ENCODE results near the gene TAS2R31. TPM values are rescaled to one million over a fixed set of nuclear protein-coding genes. Genes with fewer than 3 reads are reported as not detected.

The TAS2R31 gene
- total and polyA plus RNA-seq, 9 donors: 0.53 to 5.5 (median 0.69) TPM

- Histone ChIP-seq H3K27ac (ENCODE audit: low read length) (no peak overlapping the region), H3K4me1 (ENCODE audit: control insufficient read depth, insufficient read depth, low read length) (no peaks in the 10 kb centered on the region), H3K27me3 (ENCODE audit: control insufficient read depth, insufficient read depth, low read length) (no peaks in the 10 kb centered on the region), H3K36me3 (ENCODE audit: control insufficient read depth, insufficient read depth, low read length) (peaks cover 8% of the 10 kb centered on the region), H3K4me3 (ENCODE audit: low read length) (no peak overlapping the region), H3K9me3 (replicated peaks; ENCODE audit: control insufficient read depth, low read depth, low read length) (no peaks in the 10 kb centered on the region)
- no peak for DNase-seq
- WGBS (ENCODE audit: insufficient coverage): 71% methylated on average over 1 of the region's 4 CpGs
These were observed 15.3 kb downstream of the TAS2R31 start for GRCh38 chr12:11015775-11016430.

DNA sequence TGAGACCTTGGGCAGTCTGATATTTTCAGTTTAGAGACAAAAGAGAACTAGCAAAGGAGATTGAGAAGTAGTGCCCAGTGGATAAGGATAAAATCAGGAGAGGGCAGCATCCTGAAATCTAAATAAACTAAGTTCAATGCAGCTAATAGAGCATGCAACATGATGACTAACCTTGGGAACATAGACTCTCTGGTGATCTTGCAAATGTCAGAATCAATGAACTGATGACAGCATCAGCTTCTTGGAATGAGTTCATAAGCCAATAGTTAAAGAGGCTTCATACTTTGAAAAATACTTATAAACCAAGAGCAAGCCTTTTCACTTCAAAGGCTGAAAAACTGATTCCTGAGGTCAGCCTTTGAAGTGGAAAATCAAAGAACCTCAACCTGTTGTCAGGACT, 17.0 kb downstream of the TAS2R31 start:
- peaks cover 8% of the 10 kb centered on the region for H3K36me3 ChIP-seq (ENCODE audit: control insufficient read depth, insufficient read depth, low read length)
- no peak for DNase-seq

GRCh38 chr12:11007608-11008007, 23.6 kb downstream of the TAS2R31 start:
- no peak for DNase-seq
- Histone ChIP-seq H3K4me3 (ENCODE audit: low read length) (no peak overlapping the region), H3K9me3 (replicated peaks; ENCODE audit: control insufficient read depth, low read depth, low read length) (no peaks in the 10 kb centered on the region), H3K36me3 (ENCODE audit: control insufficient read depth, insufficient read depth, low read length) (no peaks in the 10 kb centered on the region), H3K4me1 (ENCODE audit: control insufficient read depth, insufficient read depth, low read length) (no peaks in the 10 kb centered on the region), H3K27me3 (ENCODE audit: control insufficient read depth, insufficient read depth, low read length) (no peaks in the 10 kb centered on the region), H3K27ac (ENCODE audit: low read length) (no peak overlapping the region)
- WGBS (ENCODE audit: insufficient coverage): no CpG with 5 or more reads among the region's 1 CpG

More for the DNA sequence above, 17.0 kb downstream of the TAS2R31 start:
- Histone ChIP-seq H3K27ac (ENCODE audit: low read length) (no peak overlapping the region), H3K9me3 (replicated peaks; ENCODE audit: control insufficient read depth, low read depth, low read length) (no peaks in the 10 kb centered on the region), H3K27me3 (ENCODE audit: control insufficient read depth, insufficient read depth, low read length) (no peaks in the 10 kb centered on the region), H3K4me1 (ENCODE audit: control insufficient read depth, insufficient read depth, low read length) (no peaks in the 10 kb centered on the region), H3K4me3 (ENCODE audit: low read length) (no peak overlapping the region)

DNA sequence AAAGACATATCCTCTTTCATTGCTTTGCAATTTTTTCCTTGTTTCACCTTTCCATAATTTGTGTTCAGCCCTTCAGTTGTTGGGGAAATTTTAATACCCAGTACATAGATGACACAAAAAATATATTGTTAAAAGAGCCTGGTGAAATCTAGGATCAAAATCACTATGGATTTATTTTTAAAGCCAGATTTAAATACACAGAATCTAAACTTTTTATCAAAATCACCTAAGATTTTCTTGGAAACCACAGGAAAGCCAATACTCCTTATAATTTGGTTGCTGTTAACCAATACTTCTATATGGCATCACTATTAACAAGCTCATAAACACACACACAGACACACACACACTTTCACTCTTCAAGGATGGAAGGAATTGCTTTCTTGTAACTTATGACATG, 33.0 kb downstream of the TAS2R31 start, which contains the start of gene TAS2R20:
Gene TAS2R20 (minus strand): TSS at position 101 of the 400 bp plus-strand sequence. CDS start 429 bp downstream, outside the sequence.
- Histone ChIP-seq H3K27ac (ENCODE audit: low read length) (no peak within 1 kb of the TSS), H3K4me3 (ENCODE audit: low read length) (no peak within 1 kb of the TSS), H3K4me1 (ENCODE audit: control insufficient read depth, insufficient read depth, low read length) (no peaks in the 10 kb centered on the region), H3K27me3 (ENCODE audit: control insufficient read depth, insufficient read depth, low read length) (no peaks in the 10 kb centered on the region), H3K36me3 (ENCODE audit: control insufficient read depth, insufficient read depth, low read length) (peaks cover 8% of the 10 kb centered on the region), H3K9me3 (replicated peaks; ENCODE audit: control insufficient read depth, low read depth, low read length) (peaks cover 5% of the 10 kb centered on the region)
- DNase-seq: no peak

DNA sequence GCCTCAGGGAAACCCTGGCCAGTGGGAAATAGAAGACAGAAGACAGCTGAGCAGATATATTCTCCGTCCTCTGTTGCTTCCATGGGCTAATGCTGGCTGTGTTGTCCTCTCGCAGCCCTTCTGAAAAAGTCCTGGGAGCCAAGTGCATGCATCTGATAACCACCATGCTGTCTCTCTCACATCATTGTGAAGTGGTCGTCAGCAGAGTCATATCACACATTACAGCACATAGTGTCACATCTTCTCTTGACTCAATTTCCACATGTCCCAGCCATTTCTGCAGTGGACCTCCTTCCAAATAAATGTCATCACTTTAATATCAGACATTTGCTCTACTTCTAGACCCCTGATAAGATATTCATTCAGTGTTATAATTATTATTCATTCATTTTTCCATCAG, 36.9 kb downstream of the TAS2R31 start:
- Histone ChIP-seq H3K27me3 (ENCODE audit: control insufficient read depth, insufficient read depth, low read length) (no peaks in the 10 kb centered on the region), H3K36me3 (ENCODE audit: control insufficient read depth, insufficient read depth, low read length) (peaks cover 12% of the 10 kb centered on the region), H3K9me3 (replicated peaks; ENCODE audit: control insufficient read depth, low read depth, low read length) (peaks cover 11% of the 10 kb centered on the region), H3K4me3 (ENCODE audit: low read length) (no peak overlapping the region), H3K27ac (ENCODE audit: low read length) (no peak overlapping the region), H3K4me1 (ENCODE audit: control insufficient read depth, insufficient read depth, low read length) (no peaks in the 10 kb centered on the region)
- WGBS (ENCODE audit: insufficient coverage): 88% methylated on average over 3 of the region's 3 CpGs
- no peak for DNase-seq

GRCh38 chr12:10989107-10989506, 42.1 kb downstream of the TAS2R31 start:
- no peak for DNase-seq
- Histone ChIP-seq H3K4me3 (ENCODE audit: low read length) (no peak overlapping the region), H3K27me3 (ENCODE audit: control insufficient read depth, insufficient read depth, low read length) (no peaks in the 10 kb centered on the region), H3K27ac (ENCODE audit: low read length) (no peak overlapping the region), H3K4me1 (ENCODE audit: control insufficient read depth, insufficient read depth, low read length) (no peaks in the 10 kb centered on the region), H3K36me3 (ENCODE audit: control insufficient read depth, insufficient read depth, low read length) (peaks cover 7% of the 10 kb centered on the region), H3K9me3 (replicated peaks; ENCODE audit: control insufficient read depth, low read depth, low read length) (peaks cover 11% of the 10 kb centered on the region)
- WGBS (ENCODE audit: insufficient coverage): no CpG with 5 or more reads among the region's 2 CpGs

GRCh38 chr12:10986812-10987211, 44.4 kb downstream of the TAS2R31 start, which contains the start of gene TAS2R50:
TAS2R50 (minus strand) TSS chr12:10986912; CDS start chr12:10986860, 52 bp downstream.
- DNase-seq: no peak
- Histone ChIP-seq H3K4me1 (ENCODE audit: control insufficient read depth, insufficient read depth, low read length) (no peaks in the 10 kb centered on the region), H3K9me3 (replicated peaks; ENCODE audit: control insufficient read depth, low read depth, low read length) (peaks cover 11% of the 10 kb centered on the region), H3K27ac (ENCODE audit: low read length) (no peak within 1 kb of the TSS), H3K27me3 (ENCODE audit: control insufficient read depth, insufficient read depth, low read length) (no peaks in the 10 kb centered on the region), H3K36me3 (ENCODE audit: control insufficient read depth, insufficient read depth, low read length) (no peaks in the 10 kb centered on the region), H3K4me3 (ENCODE audit: low read length) (no peak within 1 kb of the TSS)
- WGBS (ENCODE audit: insufficient coverage): no CpG with 5 or more reads among the region's 2 CpGs

DNA sequence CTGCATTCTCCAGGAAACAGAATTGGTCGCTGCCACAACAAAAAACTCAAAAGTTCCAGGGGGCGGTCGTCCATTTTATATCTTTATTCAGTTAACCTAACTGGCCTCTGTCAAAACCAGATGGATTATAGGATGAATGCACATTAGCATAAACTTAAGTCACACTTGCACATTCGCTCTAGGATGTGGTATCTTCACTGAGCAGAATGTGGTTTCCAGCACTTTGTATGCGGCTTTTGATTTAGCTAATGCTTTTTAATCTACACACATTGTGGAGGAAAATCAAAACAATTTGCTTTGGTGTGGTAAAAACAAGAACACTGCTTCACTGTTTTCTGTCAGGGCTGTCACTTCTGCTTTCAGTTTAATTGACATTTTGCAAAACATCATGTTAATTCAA, 49.0 kb downstream of the TAS2R31 start:
- H3K27me3 ChIP-seq (ENCODE audit: control insufficient read depth, insufficient read depth, low read length): no peaks in the 10 kb centered on the region
- H3K27ac ChIP-seq (ENCODE audit: low read length): no peak overlapping the region
- no peaks in the 10 kb centered on the region for H3K9me3 ChIP-seq (replicated peaks; ENCODE audit: control insufficient read depth, low read depth, low read length)
- DNase-seq: no peak
- H3K36me3 ChIP-seq (ENCODE audit: control insufficient read depth, insufficient read depth, low read length): no peaks in the 10 kb centered on the region
- H3K4me3 ChIP-seq (ENCODE audit: low read length): no peak overlapping the region
- WGBS (ENCODE audit: insufficient coverage): no CpG with 5 or more reads among the region's 5 CpGs
- H3K4me1 ChIP-seq (ENCODE audit: control insufficient read depth, insufficient read depth, low read length): no peaks in the 10 kb centered on the region

Other genes with a start within 250 kb of the TAS2R31 start
- not detected for gene TAS2R7, start 228.8 kb downstream of the TAS2R31 start, total RNA-seq
- gene TAS2R7, start 228.8 kb downstream of the TAS2R31 start, polyA plus RNA-seq (ENCODE audit: insufficient read depth in 1 of 8, insufficient read length in 8 of 8, low replicate concordance in 1 of 8): not detected
- 0.04 TPM for gene TAS2R8, start 224.1 kb downstream of the TAS2R31 start, total RNA-seq
- not detected for gene TAS2R8, start 224.1 kb downstream of the TAS2R31 start, polyA plus RNA-seq (ENCODE audit: insufficient read depth in 1 of 8, insufficient read length in 8 of 8, low replicate concordance in 1 of 8)
- gene TAS2R9, start 221.2 kb downstream of the TAS2R31 start, total RNA-seq: not detected
- gene TAS2R9, start 221.2 kb downstream of the TAS2R31 start, polyA plus RNA-seq (ENCODE audit: insufficient read depth in 1 of 8, insufficient read length in 8 of 8, low replicate concordance in 1 of 8): not detected
- gene TAS2R10, start 205.0 kb downstream of the TAS2R31 start, total RNA-seq: 0.71 TPM
- 1 to 10 TPM in 2 of 8 donors, under 1 TPM in 6; 0.27 to 1.1 (median 0.78) TPM for gene TAS2R10, start 205.0 kb downstream of the TAS2R31 start, polyA plus RNA-seq (ENCODE audit: insufficient read depth in 1 of 8, insufficient read length in 8 of 8, low replicate concordance in 1 of 8)
- gene PRR4, start 181.9 kb downstream of the TAS2R31 start, total RNA-seq: 4.8 TPM
- 1 to 10 TPM; 2.3 to 6.3 (median 3.3) TPM for gene PRR4, start 181.9 kb downstream of the TAS2R31 start, polyA plus RNA-seq (ENCODE audit: insufficient read depth in 1 of 8, insufficient read length in 8 of 8, low replicate concordance in 1 of 8)
- 24.7 TPM for gene PRH1, start 147.2 kb downstream of the TAS2R31 start, total RNA-seq
- gene PRH1, start 147.2 kb downstream of the TAS2R31 start, polyA plus RNA-seq (ENCODE audit: insufficient read depth in 1 of 8, insufficient read length in 8 of 8, low replicate concordance in 1 of 8): 10 to 100 TPM in 1 of 8 donors, 1 to 10 TPM in 7; 5.5 to 10.6 (median 8.0) TPM
- 1.5 TPM for gene TAS2R13, start 121.8 kb downstream of the TAS2R31 start, total RNA-seq
- under 1 TPM in 3 of 8 donors, not detected in 5; 0.10 to 0.16 (median 0.15) TPM for gene TAS2R13, start 121.8 kb downstream of the TAS2R31 start, polyA plus RNA-seq (ENCODE audit: insufficient read depth in 1 of 8, insufficient read length in 8 of 8, low replicate concordance in 1 of 8)
- not detected for gene PRH2, start 102.2 kb downstream of the TAS2R31 start, total RNA-seq
- gene PRH2, start 102.2 kb downstream of the TAS2R31 start, polyA plus RNA-seq (ENCODE audit: insufficient read depth in 1 of 8, insufficient read length in 8 of 8, low replicate concordance in 1 of 8): under 1 TPM in 3 of 8 donors, not detected in 5; 0.27 to 0.49 (median 0.35) TPM
- gene TAS2R14, start 92.1 kb downstream of the TAS2R31 start, total RNA-seq: 2.5 TPM
- gene TAS2R14, start 92.1 kb downstream of the TAS2R31 start, polyA plus RNA-seq (ENCODE audit: insufficient read depth in 1 of 8, insufficient read length in 8 of 8, low replicate concordance in 1 of 8): 1 to 10 TPM; 1.7 to 6.4 (median 2.6) TPM
- gene TAS2R50, start 44.5 kb downstream of the TAS2R31 start, total RNA-seq: 1.6 TPM
- under 1 TPM in 1 of 8 donors, not detected in 7; 0.16 TPM for gene TAS2R50, start 44.5 kb downstream of the TAS2R31 start, polyA plus RNA-seq (ENCODE audit: insufficient read depth in 1 of 8, insufficient read length in 8 of 8, low replicate concordance in 1 of 8)
- gene TAS2R20, start 33.1 kb downstream of the TAS2R31 start, total RNA-seq: 2.5 TPM
- 1 to 10 TPM in 3 of 8 donors, under 1 TPM in 5; 0.51 to 2.5 (median 0.91) TPM for gene TAS2R20, start 33.1 kb downstream of the TAS2R31 start, polyA plus RNA-seq (ENCODE audit: insufficient read depth in 1 of 8, insufficient read length in 8 of 8, low replicate concordance in 1 of 8)
- gene TAS2R19, start 8.8 kb downstream of the TAS2R31 start, total RNA-seq: 3.6 TPM
- gene TAS2R19, start 8.8 kb downstream of the TAS2R31 start, polyA plus RNA-seq (ENCODE audit: insufficient read depth in 1 of 8, insufficient read length in 8 of 8, low replicate concordance in 1 of 8): 1 to 10 TPM in 6 of 8 donors, under 1 TPM in 2; 0.58 to 1.9 (median 1.2) TPM
- gene TAS2R46, start 30.9 kb upstream of the TAS2R31 start, total RNA-seq: 1.6 TPM
- gene TAS2R46, start 30.9 kb upstream of the TAS2R31 start, polyA plus RNA-seq (ENCODE audit: insufficient read depth in 1 of 8, insufficient read length in 8 of 8, low replicate concordance in 1 of 8): under 1 TPM in 2 of 8 donors, not detected in 6; 0.14 to 0.27 TPM
- 2.2 TPM for gene TAS2R43, start 60.9 kb upstream of the TAS2R31 start, total RNA-seq
- under 1 TPM in 6 of 8 donors, not detected in 2; 0.16 to 0.64 (median 0.32) TPM for gene TAS2R43, start 60.9 kb upstream of the TAS2R31 start, polyA plus RNA-seq (ENCODE audit: insufficient read depth in 1 of 8, insufficient read length in 8 of 8, low replicate concordance in 1 of 8)
- gene TAS2R30, start 103.2 kb upstream of the TAS2R31 start, total RNA-seq: 4.3 TPM
- under 1 TPM in 4 of 8 donors, not detected in 4; 0.10 to 0.29 (median 0.18) TPM for gene TAS2R30, start 103.2 kb upstream of the TAS2R31 start, polyA plus RNA-seq (ENCODE audit: insufficient read depth in 1 of 8, insufficient read length in 8 of 8, low replicate concordance in 1 of 8)
- 8.3 TPM for gene SMIM10L1, start 139.8 kb upstream of the TAS2R31 start, total RNA-seq
- 10 to 100 TPM; 11.0 to 14.3 (median 13.8) TPM for gene SMIM10L1, start 139.8 kb upstream of the TAS2R31 start, polyA plus RNA-seq (ENCODE audit: insufficient read depth in 1 of 8, insufficient read length in 8 of 8, low replicate concordance in 1 of 8)
- not detected for gene TAS2R42, start 155.5 kb upstream of the TAS2R31 start, total RNA-seq
- gene TAS2R42, start 155.5 kb upstream of the TAS2R31 start, polyA plus RNA-seq (ENCODE audit: insufficient read depth in 1 of 8, insufficient read length in 8 of 8, low replicate concordance in 1 of 8): not detected
- gene PRB3, start 238.3 kb upstream of the TAS2R31 start, total RNA-seq: not detected
- gene PRB3, start 238.3 kb upstream of the TAS2R31 start, polyA plus RNA-seq (ENCODE audit: insufficient read depth in 1 of 8, insufficient read length in 8 of 8, low replicate concordance in 1 of 8): not detected

All from muscle of leg (tissue), 11 donors.